ENCODE results near the gene TEX36.
"Not testable (repeated sequence)": the region's sequence is repeated elsewhere in the genome, so short reads cannot be mapped to it uniquely, and the experiment has no call there.

The TEX36 gene

GRCh38 chr10:125719173-125720001 is 36.4 kb upstream of the TEX36 start, which contains the start of gene EDRF1:
Gene EDRF1, plus strand, starts transcription at chr10:125719709. Its CDS starts 99 bp downstream, at chr10:125719808.
- DNase-seq (ENCODE audit: low read depth) = peak; percentile 98
- TF ChIP-seq POLR2A (IDR thresholded peaks at IDR 0.05; ENCODE audit: extremely low read depth, insufficient read length) (peak; percentile 94), CTCF (IDR thresholded peaks at IDR 0.05; ENCODE audit: low read depth, low read length) (no peak), MYC (IDR thresholded peaks at IDR 0.05; ENCODE audit: low read depth, low read length) (peak; percentile 21), MAX (IDR thresholded peaks at IDR 0.05; ENCODE audit: low read depth, low read length) (peak; percentile 43)
- H3K4me3 ChIP-seq (ENCODE audit: low read depth, low read length) = peak within 1 kb of the TSS; percentile 98

- DNase-seq (ENCODE audit: low read depth); H3K4me3 ChIP-seq (ENCODE audit: low read depth, low read length): not testable (repeated sequence)
These were observed 31.8 kb upstream of the TEX36 start for GRCh38 chr10:125714728-125715127.

DNA sequence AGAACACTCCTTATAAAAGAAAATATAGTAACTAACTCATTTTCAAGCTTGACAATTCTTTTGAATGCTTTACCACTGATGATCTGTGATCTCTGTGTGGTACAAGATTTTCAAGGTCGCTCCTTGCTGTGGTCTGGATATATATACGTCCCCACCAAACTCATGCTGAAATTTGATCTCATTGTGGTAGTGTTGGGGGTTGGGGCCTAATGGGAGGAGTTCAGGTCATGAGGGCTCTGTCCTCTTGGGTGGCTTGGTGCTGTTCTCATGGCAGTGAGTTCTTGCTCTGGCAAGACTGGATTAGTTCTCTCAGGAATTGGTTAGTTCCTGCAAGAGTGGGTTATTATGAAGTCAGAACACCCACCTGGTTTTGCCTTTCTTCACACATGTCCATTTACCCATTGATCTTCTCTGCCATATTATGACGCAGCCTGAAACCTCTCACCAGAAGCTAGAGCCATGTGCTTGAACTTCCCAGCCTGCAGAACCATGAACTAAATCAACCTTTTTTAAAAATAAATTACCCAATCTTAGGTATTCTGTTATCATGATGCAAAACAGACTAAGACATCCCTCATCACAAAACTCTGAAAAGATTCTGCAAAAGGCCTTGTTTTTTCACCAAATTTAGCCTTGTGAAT is 28.3 kb upstream of the TEX36 start:
- no peak for DNase-seq (ENCODE audit: low read depth)

DNA sequence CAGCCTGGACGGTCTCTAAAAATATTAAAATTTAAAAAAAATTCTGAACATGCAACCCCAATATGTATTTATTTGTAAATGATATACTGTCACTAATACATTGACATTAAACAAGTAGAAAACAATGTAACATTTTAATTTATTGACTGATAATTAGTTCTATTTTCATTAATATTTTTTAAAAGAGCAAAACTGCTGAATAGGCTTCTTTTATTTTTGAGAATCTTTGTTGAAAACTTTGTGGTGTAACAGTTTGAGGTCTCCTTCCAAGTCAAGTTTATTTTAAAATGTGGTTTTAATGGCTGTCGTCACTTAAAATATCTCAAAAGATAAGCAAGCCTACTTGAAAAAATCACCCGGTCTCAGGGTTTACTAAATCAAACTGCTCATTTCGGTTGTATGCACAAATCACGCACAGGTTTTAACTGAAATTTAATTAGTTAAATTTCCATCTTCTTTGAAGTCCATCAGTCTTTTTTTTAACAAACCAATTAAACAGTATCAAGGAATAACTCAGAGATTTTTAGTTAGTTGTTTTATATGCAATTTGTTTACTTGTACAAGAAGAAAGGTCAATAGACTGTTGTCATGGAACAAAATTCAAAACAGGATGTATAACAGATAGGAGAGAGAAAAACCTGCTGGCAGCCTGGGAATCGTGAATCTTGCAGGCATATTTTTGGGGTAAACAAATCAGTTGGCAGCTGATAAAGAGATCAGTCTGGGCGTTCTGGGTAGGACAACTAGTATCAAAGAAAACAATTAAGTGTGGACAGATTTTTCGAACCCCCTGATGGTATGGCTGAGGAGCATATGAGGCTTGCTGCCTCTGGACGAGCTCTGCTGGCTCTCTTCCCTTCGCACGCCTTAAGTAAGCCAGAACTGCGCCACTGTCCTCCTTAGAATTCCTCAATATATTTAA is 26.9 kb upstream of the TEX36 start:
- TF ChIP-seq MAX (IDR thresholded peaks at IDR 0.05; ENCODE audit: low read depth, low read length) (no peak), POLR2A (IDR thresholded peaks at IDR 0.05; ENCODE audit: extremely low read depth, insufficient read length) (no peak), CTCF (IDR thresholded peaks at IDR 0.05; ENCODE audit: low read depth, low read length) (no peak), MYC (IDR thresholded peaks at IDR 0.05; ENCODE audit: low read depth, low read length) (no peak)
- DNase-seq (ENCODE audit: low read depth) = no peak
- no peak overlapping the region for H3K4me3 ChIP-seq (ENCODE audit: low read depth, low read length)

More for the DNA sequence above, 28.3 kb upstream of the TEX36 start:
- TF ChIP-seq POLR2A (IDR thresholded peaks at IDR 0.05; ENCODE audit: extremely low read depth, insufficient read length) (no peak), CTCF (IDR thresholded peaks at IDR 0.05; ENCODE audit: low read depth, low read length) (no peak), MAX (IDR thresholded peaks at IDR 0.05; ENCODE audit: low read depth, low read length) (no peak), MYC (IDR thresholded peaks at IDR 0.05; ENCODE audit: low read depth, low read length) (no peak)
- no peak overlapping the region for H3K4me3 ChIP-seq (ENCODE audit: low read depth, low read length)

DNA sequence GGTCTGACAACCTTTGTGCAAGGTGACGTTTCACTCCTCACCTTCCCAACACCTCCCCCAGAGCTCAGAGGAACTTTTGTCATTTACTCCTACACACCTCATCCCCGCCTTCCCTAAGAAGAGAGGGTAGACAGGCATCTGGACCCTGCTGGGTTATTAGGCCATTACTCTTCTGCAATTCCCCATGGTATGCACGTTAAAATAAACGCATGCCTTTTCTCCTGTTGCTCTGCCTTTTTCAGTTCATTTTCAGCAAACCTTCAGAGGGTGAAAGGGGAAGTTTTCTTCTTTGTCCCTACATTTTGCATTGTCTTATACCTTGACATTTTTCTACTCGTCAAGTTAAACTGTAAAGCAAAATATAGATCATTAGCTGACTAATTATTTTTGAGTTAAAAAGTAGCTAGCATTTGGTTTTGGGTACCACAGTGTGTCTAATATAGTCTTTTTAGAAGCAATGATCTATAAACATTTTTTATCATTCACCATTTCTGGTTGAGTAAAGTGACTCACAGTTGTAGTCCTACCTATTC is 26.1 kb upstream of the TEX36 start:
- H3K4me3 ChIP-seq (ENCODE audit: low read depth, low read length) = no peak overlapping the region
- DNase-seq (ENCODE audit: low read depth) = no peak
- TF ChIP-seq MYC (IDR thresholded peaks at IDR 0.05; ENCODE audit: low read depth, low read length) = no peak
- TF ChIP-seq CTCF (IDR thresholded peaks at IDR 0.05; ENCODE audit: low read depth, low read length) = no peak
- no peak for TF ChIP-seq POLR2A (IDR thresholded peaks at IDR 0.05; ENCODE audit: extremely low read depth, insufficient read length)
- no peak for TF ChIP-seq MAX (IDR thresholded peaks at IDR 0.05; ENCODE audit: low read depth, low read length)
